IMR-90 (cell line): ENCODE data around the gene PCSK2.
A peak's percentile ranks its signal among the peaks of the same experiment; 100 is the strongest.

ENCODE experiments used
- CEBPB ChIP-seq: IDR thresholded peaks from 2 replicates; pipeline ENCODE4 v1.6.1; 2012; ENCODE audit warnings: low read depth, low read length, improper control_type of control experiment
- FOS ChIP-seq: fragments of 150-350 bp; IDR thresholded peaks from 2 replicates; pipeline ENCODE4 v1.6.1; 2016; ENCODE audit warnings: low read depth, low read length
- MAFK ChIP-seq: IDR thresholded peaks from 2 replicates; pipeline ENCODE4 v1.6.1; 2012; ENCODE audit warnings: low read depth, low read length, improper control_type of control experiment
- MXI1 ChIP-seq: IDR thresholded peaks from 2 replicates; pipeline ENCODE4 v1.6.1; 2012; ENCODE audit warnings: low read depth, mild to moderate bottlenecking, low read length, moderate library complexity, borderline replicate concordance
- POLR2A ChIP-seq: IDR thresholded peaks from 2 replicates; pipeline ENCODE4 v1.6.1; 2012; ENCODE audit warnings: mild to moderate bottlenecking, low read depth, low read length
- RAD21 ChIP-seq: IDR thresholded peaks from 2 replicates; pipeline ENCODE4 v1.6.1; 2012; ENCODE audit warnings: low read length, improper control_type of control experiment
- RFX5 ChIP-seq: IDR thresholded peaks from 2 replicates; pipeline ENCODE4 v1.8.0; 2012; ENCODE audit warnings: low read depth, mild to moderate bottlenecking, low read length, moderate library complexity
- SMC3 ChIP-seq: fragments of 150-350 bp; IDR thresholded peaks from 2 replicates; pipeline ENCODE4 v1.6.1; 2016; ENCODE audit warnings: low read depth, mild to moderate bottlenecking, antibody characterized with exemption, low read length, moderate library complexity
- TF ChIP-seq, protein P1 (sequence below): conservative IDR thresholded peaks from 2 replicates; pipeline ENCODE4 v1.5.1; 2012; ENCODE audit warnings: mild to moderate bottlenecking, low read depth, low read length, improper control_type of control experiment
- TF ChIP-seq, protein P2 (sequence below): fragments of 150-350 bp; IDR thresholded peaks from 2 replicates; pipeline ENCODE4 v1.6.1; 2016; ENCODE audit warnings: low read depth, mild to moderate bottlenecking, low read length, moderate library complexity, borderline replicate concordance

DNA sequence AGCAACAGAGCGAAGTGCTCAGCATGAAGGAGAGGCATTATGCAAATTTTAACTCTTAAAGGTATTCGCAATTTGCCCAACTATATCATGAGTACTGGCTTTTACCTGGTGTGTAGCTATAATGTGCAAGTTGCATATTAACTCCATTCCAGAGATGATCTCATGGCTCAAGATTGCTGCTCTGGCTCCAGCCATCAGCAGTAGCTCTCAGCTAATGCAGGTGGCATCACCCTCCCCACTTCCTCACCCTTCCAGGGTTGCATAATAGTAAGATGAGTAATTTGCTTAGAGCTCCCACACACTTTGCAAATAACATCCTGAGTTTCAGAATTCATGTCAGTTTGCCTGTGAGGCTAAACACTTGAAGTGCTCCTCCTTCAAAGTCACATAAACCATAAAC lies 15.9 kb upstream of the PCSK2 start:
- TF ChIP-seq MAFK: no peak
- 0 out of 2 replicates have a peak, but pooled peaks have one; percentile 8 for TF ChIP-seq CEBPB
- TF ChIP-seq, protein P1, sequence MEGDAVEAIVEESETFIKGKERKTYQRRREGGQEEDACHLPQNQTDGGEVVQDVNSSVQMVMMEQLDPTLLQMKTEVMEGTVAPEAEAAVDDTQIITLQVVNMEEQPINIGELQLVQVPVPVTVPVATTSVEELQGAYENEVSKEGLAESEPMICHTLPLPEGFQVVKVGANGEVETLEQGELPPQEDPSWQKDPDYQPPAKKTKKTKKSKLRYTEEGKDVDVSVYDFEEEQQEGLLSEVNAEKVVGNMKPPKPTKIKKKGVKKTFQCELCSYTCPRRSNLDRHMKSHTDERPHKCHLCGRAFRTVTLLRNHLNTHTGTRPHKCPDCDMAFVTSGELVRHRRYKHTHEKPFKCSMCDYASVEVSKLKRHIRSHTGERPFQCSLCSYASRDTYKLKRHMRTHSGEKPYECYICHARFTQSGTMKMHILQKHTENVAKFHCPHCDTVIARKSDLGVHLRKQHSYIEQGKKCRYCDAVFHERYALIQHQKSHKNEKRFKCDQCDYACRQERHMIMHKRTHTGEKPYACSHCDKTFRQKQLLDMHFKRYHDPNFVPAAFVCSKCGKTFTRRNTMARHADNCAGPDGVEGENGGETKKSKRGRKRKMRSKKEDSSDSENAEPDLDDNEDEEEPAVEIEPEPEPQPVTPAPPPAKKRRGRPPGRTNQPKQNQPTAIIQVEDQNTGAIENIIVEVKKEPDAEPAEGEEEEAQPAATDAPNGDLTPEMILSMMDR: no peak
- TF ChIP-seq RAD21: no peak
- TF ChIP-seq POLR2A: no peak
- no peak for TF ChIP-seq MXI1
- TF ChIP-seq SMC3: no peak
- no peak for TF ChIP-seq FOS
- no peak for TF ChIP-seq RFX5
- TF ChIP-seq, protein P2, sequence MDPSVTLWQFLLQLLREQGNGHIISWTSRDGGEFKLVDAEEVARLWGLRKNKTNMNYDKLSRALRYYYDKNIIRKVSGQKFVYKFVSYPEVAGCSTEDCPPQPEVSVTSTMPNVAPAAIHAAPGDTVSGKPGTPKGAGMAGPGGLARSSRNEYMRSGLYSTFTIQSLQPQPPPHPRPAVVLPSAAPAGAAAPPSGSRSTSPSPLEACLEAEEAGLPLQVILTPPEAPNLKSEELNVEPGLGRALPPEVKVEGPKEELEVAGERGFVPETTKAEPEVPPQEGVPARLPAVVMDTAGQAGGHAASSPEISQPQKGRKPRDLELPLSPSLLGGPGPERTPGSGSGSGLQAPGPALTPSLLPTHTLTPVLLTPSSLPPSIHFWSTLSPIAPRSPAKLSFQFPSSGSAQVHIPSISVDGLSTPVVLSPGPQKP: no peak
